PC-3 (cell line): ENCODE measurements around the gene GABPA. TPM values are rescaled to one million over a fixed set of nuclear protein-coding genes. Genes with fewer than 3 reads are reported as not detected.

ENCODE experiments used
- ATAC-seq: fragments of 200-7000 bp; cut with Tn5 transposase; 2 replicates; pipeline ENCODE4 v1.9.1; 2020; ENCODE audit warnings: mild to moderate bottlenecking, moderate library complexity
- BruUV-seq: library from RNA; stranded (reverse); fragments of 400-500 nt; replicated peaks from 2 replicates; lab custom pipeline; 2021; lab: Mats Ljungman, UMichigan
- CTCF ChIA-PET: fragments of 300-600 bp; sonication (Branson Sonifier 250); formaldehyde crosslinking; loops from one replicate; lab custom pipeline; 2022; ENCODE audit warnings: antibody characterized with exemption; lab: Charles Lee
- POLR2A ChIA-PET: fragments of 300-600 bp; sonication (Branson Sonifier 250); formaldehyde crosslinking; loops from one replicate; lab custom pipeline; 2022; ENCODE audit warnings: antibody characterized with exemption; ENCODE audit not compliant: unreplicated experiment; lab: Charles Lee
- DNase-seq: peaks from one replicate; pipeline ENCODE4 v3.0.0-alpha.2; 2015
- H2AFZ ChIP-seq: fragments of 300-600 bp; sonication (generic); 2 replicates; pipeline ENCODE4 v1.6.0; 2016; ENCODE audit warnings: antibody characterized with exemption, low read length
- H3F3A ChIP-seq: fragments of 300-600 bp; sonication (generic); one replicate; pipeline ENCODE4 v1.6.0; 2017; ENCODE audit warnings: antibody characterized with exemption, low read length, control low read depth, mild to moderate bottlenecking; ENCODE audit not compliant: unreplicated experiment
- H3K27ac ChIP-seq: fragments of 300-600 bp; sonication (generic); 2 replicates; pipeline ENCODE4 v1.5.1; 2016; ENCODE audit warnings: mild to moderate bottlenecking, low read length
- H3K27me3 ChIP-seq: fragments of 300-600 bp; sonication (generic); 2 replicates; pipeline ENCODE4 v1.6.1; 2016; ENCODE audit warnings: low read length, mixed read lengths
- H3K36me3 ChIP-seq: fragments of 300-600 bp; sonication (generic); 2 replicates; pipeline ENCODE4 v1.6.1; 2016; ENCODE audit warnings: low read depth, mixed run types, low read length, mixed read lengths
- H3K4me1 ChIP-seq: fragments of 300-600 bp; sonication (generic); 2 replicates; pipeline ENCODE4 v1.5.1; 2016; ENCODE audit warnings: low read length; ENCODE audit not compliant: insufficient read depth
- H3K4me2 ChIP-seq: fragments of 300-600 bp; sonication (generic); 2 replicates; pipeline ENCODE4 v1.6.0; 2016; ENCODE audit warnings: low read length
- H3K4me3 ChIP-seq: fragments of 300-600 bp; sonication (generic); 2 replicates; pipeline ENCODE4 v1.5.1; 2016; ENCODE audit warnings: mild to moderate bottlenecking, low read length, mixed read lengths
- H3K79me2 ChIP-seq: fragments of 300-600 bp; sonication (generic); 2 replicates; pipeline ENCODE4 v1.6.1; 2017; ENCODE audit warnings: low read length, mixed read lengths
- H3K9ac ChIP-seq: fragments of 300-600 bp; sonication (generic); 2 replicates; pipeline ENCODE4 v1.6.0; 2016; ENCODE audit warnings: mild to moderate bottlenecking, low read length
- H3K9me2 ChIP-seq: fragments of 300-600 bp; sonication (generic); replicated peaks from 2 replicates; pipeline ENCODE4 v1.6.1; 2016; ENCODE audit warnings: mixed run types, low read length, mixed read lengths
- H3K9me3 ChIP-seq: fragments of 300-600 bp; sonication (generic); 2 replicates; pipeline ENCODE4 v1.6.1; 2016; ENCODE audit warnings: low read length, mixed read lengths
- H4K20me1 ChIP-seq: fragments of 300-600 bp; sonication (generic); 2 replicates; pipeline ENCODE4 v1.6.1; 2016; ENCODE audit warnings: low read length, mixed read lengths
- CTCF ChIP-seq: fragments of 300-600 bp; sonication (generic); conservative IDR thresholded peaks from 2 replicates; pipeline ENCODE4 v1.5.1; 2017; ENCODE audit warnings: antibody characterized with exemption, low read depth, mild to moderate bottlenecking, low read length
- EZH2 ChIP-seq: fragments of 300-600 bp; sonication (generic); IDR thresholded peaks from one replicate; pipeline ENCODE4 v1.6.1; 2017; ENCODE audit warnings: antibody characterized with exemption, mild to moderate bottlenecking, low read length; ENCODE audit not compliant: unreplicated experiment
- EZH2phosphoT487 ChIP-seq: fragments of 300-600 bp; sonication (generic); IDR thresholded peaks from 2 replicates; pipeline ENCODE4 v1.6.1; 2018; ENCODE audit warnings: mild to moderate bottlenecking, antibody characterized with exemption, low read length, borderline replicate concordance
- intact Hi-C: fragments of 100-400 bp; cut with micrococcal nuclease; formaldehyde crosslinking; loops from 2 replicates; pipeline ENCODE4 v1.9.0; 2023
- total RNA-seq: library from RNA; depleted of rRNA; stranded (reverse); fragments of >200 nt; gene quantifications from 2 replicates; pipeline ENCODE4 v1.2.3, GENCODE V29; 2014

The GABPA gene
- total RNA-seq, 1 experiment from 2014 or later, result 19.0 TPM

GRCh38 chr21:25752416-25752815 lies 17.6 kb downstream of the GABPA start:
- Histone ChIP-seq H3K36me3 (peaks cover 15% of the 10 kb centered on the region), H3K79me2 (no peaks in the 10 kb centered on the region), H3K27ac (no peak overlapping the region), H4K20me1 (no peaks in the 10 kb centered on the region), H3K9ac (no peak overlapping the region), H3F3A (no peaks in the 10 kb centered on the region), H3K4me3 (no peak overlapping the region), H3K9me2 (no peaks in the 10 kb centered on the region), H3K27me3 (no peaks in the 10 kb centered on the region), H3K4me1 (no peaks in the 10 kb centered on the region), H2AFZ (no peak overlapping the region), H3K4me2 (no peak overlapping the region), H3K9me3 (no peaks in the 10 kb centered on the region)
- intact Hi-C loops, result no loop called here
- ChIA-PET CTCF (no interaction called here), POLR2A (no interaction called here)
- no peak for ATAC-seq
- DNase-seq, result no peak
- TF ChIP-seq CTCF, result no peak
- no peak for TF ChIP-seq EZH2phosphoT487
- TF ChIP-seq EZH2, result no peak
- no TSS peak for BruUV-seq

- Histone ChIP-seq H3K4me3 (no peak overlapping the region), H3K9me3 (no peaks in the 10 kb centered on the region), H3K79me2 (no peaks in the 10 kb centered on the region), H3F3A (no peaks in the 10 kb centered on the region), H4K20me1 (no peaks in the 10 kb centered on the region), H2AFZ (no peak overlapping the region), H3K27me3 (no peaks in the 10 kb centered on the region), H3K4me2 (no peak overlapping the region), H3K36me3 (peaks cover 31% of the 10 kb centered on the region), H3K27ac (no peak overlapping the region), H3K9ac (no peak overlapping the region), H3K4me1 (no peaks in the 10 kb centered on the region), H3K9me2 (no peaks in the 10 kb centered on the region)
- ATAC-seq, result no peak
- DNase-seq, result no peak
- BruUV-seq, result no TSS peak
- TF ChIP-seq EZH2 (no peak), CTCF (no peak), EZH2phosphoT487 (no peak)
- CTCF ChIA-PET, result no interaction called here
- POLR2A ChIA-PET, result no interaction called here
- intact Hi-C loops, result no loop called here
These were observed 21.6 kb downstream of the GABPA start for GRCh38 chr21:25756190-25756932.

- no TSS peak for BruUV-seq
These were observed 22.8 kb downstream of the GABPA start for GRCh38 chr21:25757531-25757930.

More at GRCh38 chr21:25757531-25757930, 22.8 kb downstream of the GABPA start:
- intact Hi-C loops, result no loop called here
- Histone ChIP-seq H3K4me3 (no peak overlapping the region), H3K27ac (no peak overlapping the region), H4K20me1 (no peaks in the 10 kb centered on the region), H3K27me3 (no peaks in the 10 kb centered on the region), H3K36me3 (peaks cover 27% of the 10 kb centered on the region), H3K9me2 (no peaks in the 10 kb centered on the region), H3K9me3 (no peaks in the 10 kb centered on the region), H3K4me2 (no peak overlapping the region), H2AFZ (no peak overlapping the region), H3K9ac (no peak overlapping the region), H3F3A (no peaks in the 10 kb centered on the region), H3K4me1 (no peaks in the 10 kb centered on the region), H3K79me2 (no peaks in the 10 kb centered on the region)
- CTCF ChIA-PET, result no interaction called here
- POLR2A ChIA-PET, result no interaction called here
- DNase-seq (no peak), ATAC-seq (no peak)
- no peak for TF ChIP-seq EZH2
- no peak for TF ChIP-seq EZH2phosphoT487
- TF ChIP-seq CTCF, result no peak
